ENCODE data around the gene ZSWIM1. TPM values are rescaled to one million over a fixed set of nuclear protein-coding genes. Genes with fewer than 3 reads are reported as not detected.
A peak's percentile ranks its signal among the peaks of the same experiment; 100 is the strongest.

The ZSWIM1 gene
- total RNA-seq, 4 donors from 2014 or later, result 4.5 to 8.2 (median 6.0) TPM

DNA sequence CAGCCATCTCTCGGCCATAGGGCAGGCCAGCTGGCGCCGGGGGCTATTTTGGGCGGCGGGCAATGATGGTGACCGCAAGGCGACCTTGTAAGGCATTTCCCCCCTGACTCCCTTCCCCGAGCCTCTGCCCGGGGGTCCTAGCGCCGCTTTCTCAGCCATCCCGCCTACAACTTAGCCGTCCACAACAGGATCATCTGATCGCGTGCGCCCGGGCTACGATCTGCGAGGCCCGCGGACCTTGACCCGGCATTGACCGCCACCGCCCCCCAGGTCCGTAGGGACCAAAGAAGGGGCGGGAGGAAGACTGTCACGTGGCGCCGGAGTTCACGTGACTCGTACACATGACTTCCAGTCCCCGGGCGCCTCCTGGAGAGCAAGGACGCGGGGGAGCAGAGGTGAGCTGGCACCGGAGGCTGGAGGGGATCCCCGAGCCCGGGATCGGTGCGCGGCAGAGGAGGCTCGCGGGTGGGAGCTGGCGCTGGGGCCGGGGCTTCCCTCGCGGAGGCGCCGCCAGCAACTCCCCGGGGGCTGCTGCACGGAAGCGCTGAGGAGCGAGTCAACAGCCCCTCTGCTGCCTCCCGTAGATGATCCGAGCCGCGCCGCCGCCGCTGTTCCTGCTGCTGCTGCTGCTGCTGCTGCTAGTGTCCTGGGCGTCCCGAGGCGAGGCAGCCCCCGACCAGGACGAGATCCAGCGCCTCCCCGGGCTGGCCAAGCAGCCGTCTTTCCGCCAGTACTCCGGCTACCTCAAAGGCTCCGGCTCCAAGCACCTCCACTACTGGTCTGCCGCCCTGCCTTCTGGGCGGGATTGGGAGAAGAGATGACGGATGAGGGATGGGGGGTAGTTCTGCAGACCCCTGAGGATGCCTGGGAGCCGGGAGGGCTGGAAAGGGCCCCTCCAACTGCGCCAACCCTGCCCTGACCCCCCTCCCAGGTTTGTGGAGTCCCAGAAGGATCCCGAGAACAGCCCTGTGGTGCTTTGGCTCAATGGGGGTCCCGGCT lies 10.3 kb downstream of the ZSWIM1 start, which contains the start of the genes CTSA and NEURL2:
Gene CTSA (plus strand): TSS at position 351 of the 999 bp plus-strand sequence. CDS start 234 bp downstream, at position 585.
Gene NEURL2 (minus strand): TSS at position 224 of the 999 bp plus-strand sequence. CDS start 217 bp downstream, at position 7.
- 1 to 2% methylated on average over 42 to 50 of the region's 78 CpGs for WGBS, 2 donors
- Histone ChIP-seq H3K4me1 (peaks cover 0 to 36% (median 20%) of the 10 kb centered on the region in 4 donors), H3K4me3 (peak within 1 kb of the TSS; percentile 60 to 85 (median 66))

DNA sequence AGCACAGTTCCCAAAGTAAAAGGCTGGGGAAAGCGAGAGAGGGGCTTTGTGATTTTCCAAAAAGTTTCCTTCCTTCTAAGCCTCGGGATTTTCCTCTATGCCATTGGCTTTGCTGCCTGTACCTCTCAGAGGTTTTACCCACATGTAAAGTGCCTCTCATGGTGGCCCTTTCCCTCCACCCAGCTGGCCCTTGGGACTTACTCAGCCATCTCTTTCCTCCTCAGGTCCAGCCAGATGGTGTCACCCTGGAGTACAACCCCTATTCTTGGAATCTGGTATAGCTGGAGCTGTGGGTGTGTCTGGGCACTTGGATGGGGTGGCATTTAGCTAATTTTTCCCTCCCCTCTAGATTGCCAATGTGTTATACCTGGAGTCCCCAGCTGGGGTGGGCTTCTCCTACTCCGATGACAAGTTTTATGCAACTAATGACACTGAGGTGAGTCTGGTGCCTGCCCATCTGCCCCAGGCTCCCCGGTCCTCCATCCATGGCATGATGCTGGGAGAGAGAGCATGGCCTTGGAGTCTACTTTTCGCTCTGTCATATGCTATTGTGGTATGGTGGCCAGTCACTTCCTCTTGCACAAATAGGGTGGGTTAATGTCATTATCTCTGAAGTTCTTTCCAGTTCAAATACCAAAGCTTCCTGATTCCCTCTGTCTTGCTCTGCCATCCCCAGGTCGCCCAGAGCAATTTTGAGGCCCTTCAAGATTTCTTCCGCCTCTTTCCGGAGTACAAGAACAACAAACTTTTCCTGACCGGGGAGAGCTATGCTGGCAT lies 11.2 kb downstream of the ZSWIM1 start:
- H3K27me3 ChIP-seq, result no peaks in the 10 kb centered on the region
- H3K9me3 ChIP-seq, result no peaks in the 10 kb centered on the region
- WGBS, 2 donors, result 72 to 90% methylated on average over 9 of the region's 9 CpGs
- DNase-seq (ENCODE audit: low spot score in 2 of 2), result no peak
- TF ChIP-seq POLR2A (IDR thresholded peaks at IDR 0.05) (no peak), EP300 (IDR thresholded peaks at IDR 0.05) (no peak)
- TF ChIP-seq, protein P1, sequence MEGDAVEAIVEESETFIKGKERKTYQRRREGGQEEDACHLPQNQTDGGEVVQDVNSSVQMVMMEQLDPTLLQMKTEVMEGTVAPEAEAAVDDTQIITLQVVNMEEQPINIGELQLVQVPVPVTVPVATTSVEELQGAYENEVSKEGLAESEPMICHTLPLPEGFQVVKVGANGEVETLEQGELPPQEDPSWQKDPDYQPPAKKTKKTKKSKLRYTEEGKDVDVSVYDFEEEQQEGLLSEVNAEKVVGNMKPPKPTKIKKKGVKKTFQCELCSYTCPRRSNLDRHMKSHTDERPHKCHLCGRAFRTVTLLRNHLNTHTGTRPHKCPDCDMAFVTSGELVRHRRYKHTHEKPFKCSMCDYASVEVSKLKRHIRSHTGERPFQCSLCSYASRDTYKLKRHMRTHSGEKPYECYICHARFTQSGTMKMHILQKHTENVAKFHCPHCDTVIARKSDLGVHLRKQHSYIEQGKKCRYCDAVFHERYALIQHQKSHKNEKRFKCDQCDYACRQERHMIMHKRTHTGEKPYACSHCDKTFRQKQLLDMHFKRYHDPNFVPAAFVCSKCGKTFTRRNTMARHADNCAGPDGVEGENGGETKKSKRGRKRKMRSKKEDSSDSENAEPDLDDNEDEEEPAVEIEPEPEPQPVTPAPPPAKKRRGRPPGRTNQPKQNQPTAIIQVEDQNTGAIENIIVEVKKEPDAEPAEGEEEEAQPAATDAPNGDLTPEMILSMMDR (IDR thresholded peaks at IDR 0.05), result no peak
- peak overlapping the region in 3 of 4 donors; percentile 60 to 85 (median 64) for H3K4me3 ChIP-seq
- peaks cover 0 to 36% (median 20%) of the 10 kb centered on the region in 4 donors for H3K4me1 ChIP-seq
- peaks cover 0 to 64% (median 31%) of the 10 kb centered on the region in 3 donors for H3K36me3 ChIP-seq
- peak overlapping the region in 2 of 4 donors; percentile 86 for H3K27ac ChIP-seq

More for the DNA sequence above, 10.3 kb downstream of the ZSWIM1 start, which contains the start of the genes CTSA and NEURL2:
- peak within 1 kb of the TSS; percentile 47 to 86 (median 84) for H3K27ac ChIP-seq
- no peaks in the 10 kb centered on the region for H3K9me3 ChIP-seq
- no peaks in the 10 kb centered on the region for H3K27me3 ChIP-seq
- peak; percentile 81 to 96 for TF ChIP-seq EP300 (IDR thresholded peaks at IDR 0.05)
- TF ChIP-seq, protein P1 (IDR thresholded peaks at IDR 0.05), result no peak
- TF ChIP-seq POLR2A (IDR thresholded peaks at IDR 0.05), result peak in 1 of 2 donors; percentile 58
- H3K36me3 ChIP-seq, result peaks cover 0 to 64% (median 25%) of the 10 kb centered on the region in 3 donors
- peak; percentile 95 to 96 for DNase-seq (ENCODE audit: low spot score in 2 of 2)

DNA sequence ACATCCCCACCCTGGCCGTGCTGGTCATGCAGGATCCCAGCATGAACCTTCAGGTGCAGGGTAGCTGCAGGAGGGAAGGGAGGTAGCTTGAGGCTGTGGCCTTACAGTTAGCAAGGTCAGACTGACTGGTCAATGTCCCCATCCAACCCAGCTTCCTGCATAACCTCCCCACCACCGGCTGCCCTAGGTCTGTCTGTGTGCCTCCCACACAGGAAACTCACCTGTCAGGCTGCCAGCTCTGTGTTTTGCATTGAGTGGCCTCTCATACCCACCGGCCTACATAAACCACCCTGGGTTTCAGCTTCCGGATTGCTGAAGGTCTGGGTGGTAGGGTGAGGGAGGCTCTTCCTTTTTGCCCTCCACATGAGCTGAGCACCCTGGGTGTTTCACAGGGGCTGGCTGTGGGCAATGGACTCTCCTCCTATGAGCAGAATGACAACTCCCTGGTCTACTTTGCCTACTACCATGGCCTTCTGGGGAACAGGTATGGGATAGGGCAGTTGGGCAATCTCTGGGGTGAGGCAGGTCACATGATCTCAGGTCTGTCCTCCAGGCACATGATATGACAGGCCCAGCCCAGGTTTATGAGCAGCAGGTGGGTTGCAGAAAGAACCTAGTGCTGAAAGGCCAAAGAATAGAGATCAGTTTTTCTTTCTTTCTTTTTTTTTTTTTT lies 11.9 kb downstream of the ZSWIM1 start:
- Histone ChIP-seq H3K27ac (no peak overlapping the region), H3K4me3 (no peak overlapping the region), H3K9me3 (no peaks in the 10 kb centered on the region), H3K27me3 (no peaks in the 10 kb centered on the region), H3K4me1 (peaks cover 0 to 36% (median 20%) of the 10 kb centered on the region in 4 donors), H3K36me3 (peaks cover 0 to 64% (median 31%) of the 10 kb centered on the region in 3 donors)
- TF ChIP-seq POLR2A (IDR thresholded peaks at IDR 0.05), result no peak
- TF ChIP-seq, protein P1 (IDR thresholded peaks at IDR 0.05), result no peak
- 75 to 87% methylated on average over 4 of the region's 4 CpGs for WGBS, 2 donors
- no peak for DNase-seq (ENCODE audit: low spot score in 2 of 2)

DNA sequence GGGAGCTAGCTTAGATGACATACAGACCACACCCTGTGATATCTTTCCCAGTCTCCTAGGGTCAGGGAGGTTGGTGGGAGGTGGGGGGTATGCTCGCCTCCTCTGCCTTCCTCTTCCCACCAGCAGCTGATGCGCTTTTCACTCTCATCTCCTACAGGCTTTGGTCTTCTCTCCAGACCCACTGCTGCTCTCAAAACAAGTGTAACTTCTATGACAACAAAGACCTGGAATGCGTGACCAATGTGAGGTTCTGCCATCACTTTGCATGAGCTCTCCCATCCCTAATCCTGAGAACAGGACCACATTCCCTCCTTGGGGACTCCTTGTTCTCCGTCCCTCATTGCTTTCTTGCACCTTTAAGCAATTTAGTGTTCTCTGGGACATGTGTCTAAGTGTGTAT lies 12.8 kb downstream of the ZSWIM1 start:
- WGBS, 2 donors, result 78 to 94% methylated on average over 4 of the region's 4 CpGs
- Histone ChIP-seq H3K36me3 (peaks cover 0 to 67% (median 31%) of the 10 kb centered on the region in 3 donors), H3K9me3 (no peaks in the 10 kb centered on the region), H3K27me3 (no peaks in the 10 kb centered on the region), H3K4me1 (peaks cover 0 to 33% (median 20%) of the 10 kb centered on the region in 4 donors), H3K27ac (no peak overlapping the region), H3K4me3 (no peak overlapping the region)
- TF ChIP-seq EP300 (IDR thresholded peaks at IDR 0.05) (no peak), POLR2A (IDR thresholded peaks at IDR 0.05) (no peak)
- TF ChIP-seq, protein P1 (IDR thresholded peaks at IDR 0.05), result no peak
- DNase-seq (ENCODE audit: low spot score in 2 of 2), result no peak
